Activated T-cell treated with anti-CD3 and anti-CD28 coated beads, Interleukin-2, amount 50 U/mL, for 24 hours (primary cell): ENCODE results near the gene ASPSCR1.
"Not testable (repeated sequence)": the region's sequence is repeated elsewhere in the genome, so short reads cannot be mapped to it uniquely, and the experiment has no call there.

Experiments
- DNase-seq: peaks from one replicate; pipeline ENCODE4 v3.0.0-alpha.2; 2020
- H3K27ac Mint-ChIP-seq: 2 replicates; pipeline ENCODE4 v1.8.0; 2020; ENCODE audit warnings: mild to moderate bottlenecking, mixed read lengths
- H3K27me3 Mint-ChIP-seq: 2 replicates; pipeline ENCODE4 v1.8.0; 2020; ENCODE audit warnings: mixed read lengths
- H3K36me3 Mint-ChIP-seq: 2 replicates; pipeline ENCODE4 v1.8.0; 2020; ENCODE audit warnings: low read depth, mixed read lengths
- H3K4me1 Mint-ChIP-seq: 2 replicates; pipeline ENCODE4 v1.8.0; 2020; ENCODE audit warnings: low read depth, mixed read lengths
- H3K4me3 Mint-ChIP-seq: 2 replicates; pipeline ENCODE4 v1.8.0; 2020; ENCODE audit warnings: mild to moderate bottlenecking, moderate library complexity, mixed read lengths
- H3K9me3 Mint-ChIP-seq: 2 replicates; pipeline ENCODE4 v1.8.0; 2020; ENCODE audit warnings: mixed read lengths

The ASPSCR1 gene

GRCh38 chr17:82031303-82031884 lies 54.0 kb downstream of the ASPSCR1 start, which contains the start of gene RAC3:
RAC3 (plus strand) TSS chr17:82031678; CDS start chr17:82031762, 84 bp downstream.
- H3K36me3 Mint-ChIP-seq, result peaks cover 40% of the 10 kb centered on the region
- H3K4me3 Mint-ChIP-seq, result peak within 1 kb of the TSS; percentile 74
- peaks cover 24% of the 10 kb centered on the region for H3K4me1 Mint-ChIP-seq
- peak within 1 kb of the TSS; percentile 74 for H3K27ac Mint-ChIP-seq
- no peaks in the 10 kb centered on the region for H3K9me3 Mint-ChIP-seq
- DNase-seq, result peak; percentile 54
- no peaks in the 10 kb centered on the region for H3K27me3 Mint-ChIP-seq

- peak; percentile 66 for DNase-seq
- Mint-ChIP-seq H3K9me3 (no peaks in the 10 kb centered on the region), H3K4me3 (peak overlapping the region; percentile 68), H3K36me3 (peaks cover 41% of the 10 kb centered on the region), H3K4me1 (peaks cover 26% of the 10 kb centered on the region), H3K27me3 (no peaks in the 10 kb centered on the region), H3K27ac (no peak overlapping the region)
These were observed 54.6 kb downstream of the ASPSCR1 start for GRCh38 chr17:82031885-82032627.

GRCh38 chr17:82033359-82034085 lies 56.1 kb downstream of the ASPSCR1 start:
- no peak overlapping the region for H3K4me3 Mint-ChIP-seq
- H3K36me3 Mint-ChIP-seq, result peaks cover 31% of the 10 kb centered on the region
- H3K9me3 Mint-ChIP-seq, result no peaks in the 10 kb centered on the region
- DNase-seq, result no peak
- H3K27me3 Mint-ChIP-seq, result no peaks in the 10 kb centered on the region
- peaks cover 33% of the 10 kb centered on the region for H3K4me1 Mint-ChIP-seq
- H3K27ac Mint-ChIP-seq, result no peak overlapping the region

GRCh38 chr17:82034371-82035011 lies 57.1 kb downstream of the ASPSCR1 start:
- Mint-ChIP-seq H3K9me3 (no peaks in the 10 kb centered on the region), H3K36me3 (peaks cover 25% of the 10 kb centered on the region), H3K4me1 (peaks cover 36% of the 10 kb centered on the region), H3K4me3 (no peak overlapping the region), H3K27me3 (no peaks in the 10 kb centered on the region), H3K27ac (no peak overlapping the region)
- DNase-seq, result no peak

DNA sequence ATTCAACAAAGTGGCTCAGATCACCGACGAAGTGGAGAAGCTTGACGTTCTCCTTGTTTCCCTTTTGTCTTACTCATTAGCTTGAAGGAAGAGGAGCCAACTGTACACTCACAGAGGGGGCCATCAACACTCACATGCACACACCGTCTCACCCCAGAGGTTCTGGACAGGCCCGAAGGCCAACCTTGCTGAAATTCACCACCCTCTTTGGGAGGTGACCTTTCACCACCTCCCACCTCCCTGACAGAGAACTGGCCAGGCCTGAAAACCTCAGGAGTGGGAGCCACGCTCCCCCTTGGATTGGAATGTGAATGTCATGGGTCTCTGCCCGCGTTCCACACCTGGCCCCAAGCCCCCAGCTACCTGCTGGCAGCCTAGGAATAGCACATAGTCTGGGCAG lies 58.1 kb downstream of the ASPSCR1 start:
- H3K27me3 Mint-ChIP-seq, result no peaks in the 10 kb centered on the region
- no peak for DNase-seq
- no peaks in the 10 kb centered on the region for H3K9me3 Mint-ChIP-seq
- H3K27ac Mint-ChIP-seq, result no peak overlapping the region
- peaks cover 30% of the 10 kb centered on the region for H3K4me1 Mint-ChIP-seq
- peak overlapping the region; percentile 83 for H3K4me3 Mint-ChIP-seq
- peaks cover 22% of the 10 kb centered on the region for H3K36me3 Mint-ChIP-seq

DNA sequence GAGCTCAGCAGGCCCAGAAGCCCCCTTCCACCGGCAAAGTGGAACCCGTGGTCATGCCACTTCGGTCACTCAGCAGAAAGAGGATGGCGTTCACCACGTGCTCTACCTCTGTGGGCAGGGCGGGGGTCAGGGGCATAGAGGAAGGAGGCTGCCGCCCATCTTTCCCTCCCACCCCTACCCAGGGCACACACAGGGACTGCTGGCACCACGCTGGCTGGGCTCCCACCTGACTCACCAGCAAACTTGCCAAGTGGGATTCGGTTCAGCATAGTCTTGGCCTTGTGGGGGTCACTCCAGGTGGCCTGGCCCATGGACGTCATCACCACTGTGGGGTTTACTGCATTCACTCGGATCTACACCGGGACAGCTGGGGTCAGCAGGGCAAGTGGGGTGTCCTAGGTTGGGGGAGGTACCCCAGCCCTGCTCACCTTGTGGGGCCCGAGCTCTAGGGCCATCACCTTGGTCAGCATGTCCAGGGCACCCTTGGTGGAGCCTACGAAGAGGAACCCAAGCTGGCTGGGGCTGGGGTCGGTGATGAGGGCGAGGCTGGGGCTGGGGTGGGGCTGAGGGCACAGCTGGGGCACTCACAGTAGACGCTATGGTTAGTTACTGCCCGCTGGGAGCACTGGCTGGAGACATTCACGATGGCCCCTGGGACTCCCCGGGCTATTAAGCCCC lies 58.7 kb downstream of the ASPSCR1 start:
- DNase-seq, result no peak
- peak overlapping the region; percentile 52 for H3K27ac Mint-ChIP-seq

GRCh38 chr17:82036634-82037091 lies 59.2 kb downstream of the ASPSCR1 start:
- peak overlapping the region; percentile 83 for H3K4me3 Mint-ChIP-seq
- H3K9me3 Mint-ChIP-seq, result no peaks in the 10 kb centered on the region
- peaks cover 22% of the 10 kb centered on the region for H3K36me3 Mint-ChIP-seq
- peaks cover 29% of the 10 kb centered on the region for H3K4me1 Mint-ChIP-seq
- DNase-seq, result no peak
- H3K27me3 Mint-ChIP-seq, result no peaks in the 10 kb centered on the region
- H3K27ac Mint-ChIP-seq, result peak overlapping the region; percentile 52

More for the DNA sequence above, 58.7 kb downstream of the ASPSCR1 start:
- peak overlapping the region; percentile 83 for H3K4me3 Mint-ChIP-seq
- H3K27me3 Mint-ChIP-seq, result no peaks in the 10 kb centered on the region
- H3K9me3 Mint-ChIP-seq, result no peaks in the 10 kb centered on the region
- H3K36me3 Mint-ChIP-seq, result peaks cover 22% of the 10 kb centered on the region
- peaks cover 29% of the 10 kb centered on the region for H3K4me1 Mint-ChIP-seq

GRCh38 chr17:82037092-82037888 lies 59.9 kb downstream of the ASPSCR1 start, which contains the start of gene DCXR:
DCXR (minus strand) TSS chr17:82037697; CDS start chr17:82037682, 15 bp downstream.
- Mint-ChIP-seq H3K36me3 (peaks cover 22% of the 10 kb centered on the region), H3K9me3 (no peaks in the 10 kb centered on the region), H3K27me3 (no peaks in the 10 kb centered on the region), H3K4me3 (peak within 1 kb of the TSS; percentile 83), H3K27ac (peak within 1 kb of the TSS; percentile 94), H3K4me1 (peaks cover 29% of the 10 kb centered on the region)
- DNase-seq, result peak; percentile 95

DNA sequence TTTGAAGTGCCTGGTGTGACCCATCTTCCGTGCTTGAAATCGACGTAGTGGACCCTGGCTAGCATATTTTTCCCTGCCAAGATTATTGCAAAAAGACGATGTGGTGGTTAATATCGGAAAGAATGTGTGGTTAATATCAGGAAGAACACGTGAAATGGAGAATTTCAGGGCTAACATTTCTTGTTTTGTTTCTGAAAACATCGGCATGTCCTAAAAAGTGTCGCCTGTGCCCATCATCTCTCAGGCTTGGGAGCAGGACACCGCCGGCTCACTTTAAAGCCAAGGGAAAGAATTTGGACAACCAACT lies 60.4 kb downstream of the ASPSCR1 start:
- Mint-ChIP-seq H3K4me1 (peaks cover 28% of the 10 kb centered on the region), H3K4me3 (peak overlapping the region; percentile 83), H3K9me3 (no peaks in the 10 kb centered on the region), H3K27me3 (no peaks in the 10 kb centered on the region), H3K36me3 (peaks cover 22% of the 10 kb centered on the region), H3K27ac (peak overlapping the region; percentile 94)
- DNase-seq, result no peak

- not testable (repeated sequence) for DNase-seq, H3K9me3 Mint-ChIP-seq, H3K27me3 Mint-ChIP-seq, H3K27ac Mint-ChIP-seq, H3K4me3 Mint-ChIP-seq
- Mint-ChIP-seq H3K36me3 (peaks cover 21% of the 10 kb centered on the region), H3K4me1 (peaks cover 26% of the 10 kb centered on the region)
These were observed 61.5 kb downstream of the ASPSCR1 start for GRCh38 chr17:82038796-82039409.

DNA sequence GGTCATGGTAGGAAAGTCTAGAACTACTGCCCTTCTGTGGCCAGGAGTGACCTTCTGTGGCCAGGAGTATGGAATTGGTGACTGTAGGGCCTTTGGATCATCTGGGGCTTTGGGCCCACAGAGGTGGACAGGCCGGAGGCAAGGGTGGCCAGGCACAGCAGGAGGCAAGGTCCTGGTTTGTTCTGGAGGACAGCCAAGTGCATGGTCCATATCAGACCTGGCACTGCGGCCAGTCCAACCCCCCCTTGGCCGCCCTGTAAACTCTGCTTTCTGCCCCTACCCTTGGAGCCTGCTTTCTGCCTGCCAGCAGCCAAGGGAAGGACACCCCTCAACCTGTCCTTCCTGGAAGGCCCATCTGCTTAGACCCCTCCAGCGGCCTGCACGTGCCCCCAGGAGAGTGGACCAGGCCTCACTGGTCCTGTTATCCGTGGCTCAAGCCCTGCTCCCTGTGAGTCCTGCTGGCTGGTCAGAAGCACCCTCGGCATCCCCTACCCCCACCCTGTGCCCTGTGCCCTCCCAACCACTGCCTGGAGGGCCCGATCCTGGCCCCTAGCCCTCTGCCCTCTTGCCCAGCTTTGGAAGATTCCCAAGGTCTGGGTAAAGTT lies 62.4 kb downstream of the ASPSCR1 start:
- H3K9me3 Mint-ChIP-seq, result no peaks in the 10 kb centered on the region
- H3K4me1 Mint-ChIP-seq, result peaks cover 26% of the 10 kb centered on the region
- H3K4me3 Mint-ChIP-seq, result no peak overlapping the region
- no peaks in the 10 kb centered on the region for H3K27me3 Mint-ChIP-seq
- H3K36me3 Mint-ChIP-seq, result peaks cover 15% of the 10 kb centered on the region
- DNase-seq, result no peak
- H3K27ac Mint-ChIP-seq, result no peak overlapping the region

- H3K4me1 Mint-ChIP-seq, result peaks cover 13% of the 10 kb centered on the region
- H3K27ac Mint-ChIP-seq, result no peak overlapping the region
- no peak overlapping the region for H3K4me3 Mint-ChIP-seq
- H3K9me3 Mint-ChIP-seq, result no peaks in the 10 kb centered on the region
- no peaks in the 10 kb centered on the region for H3K27me3 Mint-ChIP-seq
- DNase-seq, result no peak
- H3K36me3 Mint-ChIP-seq, result peaks cover 3% of the 10 kb centered on the region
These were observed 63.9 kb downstream of the ASPSCR1 start for GRCh38 chr17:82041144-82041814.
